WTC11 (cell line): Measurements from ENCODE around the gene CAPSL. TPM values are rescaled to one million over a fixed set of nuclear protein-coding genes. Genes with fewer than 3 reads are reported as not detected.

ENCODE experiments used
- ATAC-seq: fragments of 200-7000 bp; cut with Tn5 transposase; 2 replicates; pipeline ENCODE4 v1.10.0; 2021; ENCODE audit warnings: mild to moderate bottlenecking, moderate library complexity
- CTCF ChIA-PET: fragments of 300-600 bp; sonication (Branson Sonifier 250); formaldehyde crosslinking; loops from one replicate; lab custom pipeline; 2021; ENCODE audit warnings: antibody characterized with exemption; lab: Charles Lee
- POLR2A ChIA-PET: fragments of 350-600 bp; sonication (Branson Sonifier 250); formaldehyde crosslinking; loops from one replicate; lab custom pipeline; 2021; ENCODE audit warnings: antibody characterized with exemption; lab: Charles Lee
- DNase-seq: peaks from one replicate; pipeline ENCODE4 v3.0.0; 2021; ENCODE audit warnings: low spot score
- H3K27ac Mint-ChIP-seq: 2 replicates; pipeline ENCODE4 v1.8.0; 2021; ENCODE audit warnings: mixed read lengths
- H3K27me3 Mint-ChIP-seq: 2 replicates; pipeline ENCODE4 v1.8.0; 2021; ENCODE audit warnings: low read depth, mild to moderate bottlenecking, moderate library complexity, mixed read lengths
- H3K36me3 Mint-ChIP-seq: 2 replicates; pipeline ENCODE4 v1.8.0; 2021; ENCODE audit warnings: mixed read lengths
- H3K4me1 Mint-ChIP-seq: 2 replicates; pipeline ENCODE4 v1.8.0; 2022; ENCODE audit warnings: mixed read lengths
- H3K4me3 Mint-ChIP-seq: 2 replicates; pipeline ENCODE4 v1.8.0; 2021; ENCODE audit warnings: mild to moderate bottlenecking, moderate library complexity, mixed read lengths
- H3K9me3 Mint-ChIP-seq: 2 replicates; pipeline ENCODE4 v1.8.0; 2021; ENCODE audit warnings: mixed read lengths
- CREB1 ChIP-seq: sonication (generic); formaldehyde crosslinking; IDR thresholded peaks from 2 replicates; pipeline ENCODE4 v1.8.0; 2023; ENCODE audit warnings: mild to moderate bottlenecking, missing genetic modification reagents
- CREM ChIP-seq: sonication (generic); formaldehyde crosslinking; IDR thresholded peaks from 2 replicates; pipeline ENCODE4 v1.8.1; 2022; ENCODE audit warnings: mild to moderate bottlenecking, missing genetic modification reagents, moderate library complexity
- CTCF ChIP-seq: fragments of 200-600 bp; IDR thresholded peaks from 2 replicates; pipeline ENCODE4 v1.8.0; 2022; ENCODE audit warnings: antibody characterized with exemption
- FOXP1 ChIP-seq: sonication (generic); formaldehyde crosslinking; IDR thresholded peaks from 2 replicates; pipeline ENCODE4 v1.8.0; 2022; ENCODE audit warnings: missing genetic modification reagents, mild to moderate bottlenecking, moderate library complexity, borderline replicate concordance
- FOXP4 ChIP-seq: sonication (generic); formaldehyde crosslinking; IDR thresholded peaks from 2 replicates; pipeline ENCODE4 v1.8.0; 2022; ENCODE audit warnings: mild to moderate bottlenecking, missing genetic modification reagents
- HMGXB4 ChIP-seq: sonication (generic); formaldehyde crosslinking; IDR thresholded peaks from 2 replicates; pipeline ENCODE4 v1.8.1; 2023; ENCODE audit warnings: mild to moderate bottlenecking, moderate library complexity, missing genetic modification reagents
- IRF1 ChIP-seq: sonication (generic); formaldehyde crosslinking; IDR thresholded peaks from 2 replicates; pipeline ENCODE4 v1.8.0; 2023; ENCODE audit warnings: missing genetic modification reagents
- IRF2 ChIP-seq: sonication (generic); formaldehyde crosslinking; IDR thresholded peaks from 2 replicates; pipeline ENCODE4 v1.8.0; 2022; ENCODE audit warnings: low read depth, missing genetic modification reagents, borderline replicate concordance
- JAZF1 ChIP-seq: fragments of 250-450 bp; sonication (Bioruptor Pico); IDR thresholded peaks from 2 replicates; pipeline ENCODE4 v1.9.0; 2021; ENCODE audit warnings: moderate library complexity, mild to moderate bottlenecking, inconsistent platforms
- MAX ChIP-seq: sonication (generic); formaldehyde crosslinking; IDR thresholded peaks from 2 replicates; pipeline ENCODE4 v1.8.0; 2022; ENCODE audit warnings: mild to moderate bottlenecking, missing genetic modification reagents
- MLX ChIP-seq: sonication (generic); formaldehyde crosslinking; IDR thresholded peaks from 2 replicates; pipeline ENCODE4 v1.8.1; 2023; ENCODE audit warnings: mild to moderate bottlenecking, missing genetic modification reagents, moderate library complexity
- NFE2L1 ChIP-seq: sonication (generic); formaldehyde crosslinking; IDR thresholded peaks from 2 replicates; pipeline ENCODE4 v1.8.1; 2023; ENCODE audit warnings: missing genetic modification reagents
- NR2C2 ChIP-seq: sonication (generic); formaldehyde crosslinking; IDR thresholded peaks from 2 replicates; pipeline ENCODE4 v1.8.0; 2022; ENCODE audit warnings: mild to moderate bottlenecking, missing genetic modification reagents
- RORB ChIP-seq: fragments of 250-450 bp; sonication (Bioruptor Pico); IDR thresholded peaks from 2 replicates; pipeline ENCODE4 v1.9.0; 2021; ENCODE audit warnings: mild to moderate bottlenecking
- SMAD3 ChIP-seq: sonication (generic); formaldehyde crosslinking; IDR thresholded peaks from 2 replicates; pipeline ENCODE4 v1.8.0; 2022; ENCODE audit warnings: missing genetic modification reagents, mild to moderate bottlenecking, borderline replicate concordance
- SMAD4 ChIP-seq: sonication (generic); formaldehyde crosslinking; IDR thresholded peaks from 2 replicates; pipeline ENCODE4 v1.8.0; 2022; ENCODE audit warnings: mild to moderate bottlenecking, missing genetic modification reagents
- SOX15 ChIP-seq: fragments of 250-450 bp; sonication (Bioruptor Pico); IDR thresholded peaks from 2 replicates; pipeline ENCODE4 v1.9.0; 2021; ENCODE audit warnings: mild to moderate bottlenecking
- TEAD1 ChIP-seq: sonication (generic); formaldehyde crosslinking; IDR thresholded peaks from 2 replicates; pipeline ENCODE4 v1.8.0; 2022; ENCODE audit warnings: mild to moderate bottlenecking, missing genetic modification reagents
- USF2 ChIP-seq: sonication (generic); formaldehyde crosslinking; IDR thresholded peaks from 2 replicates; pipeline ENCODE4 v1.8.1; 2023; ENCODE audit warnings: mild to moderate bottlenecking, missing genetic modification reagents, moderate library complexity
- ZBTB21 ChIP-seq: sonication (generic); formaldehyde crosslinking; IDR thresholded peaks from 2 replicates; pipeline ENCODE4 v1.8.1; 2023; ENCODE audit warnings: mild to moderate bottlenecking, missing genetic modification reagents, borderline replicate concordance
- ZNF121 ChIP-seq: sonication (generic); formaldehyde crosslinking; IDR thresholded peaks from 2 replicates; pipeline ENCODE4 v1.8.0; 2023; ENCODE audit warnings: missing genetic modification reagents
- ZNF219 ChIP-seq: sonication (generic); formaldehyde crosslinking; IDR thresholded peaks from 2 replicates; pipeline ENCODE4 v1.8.0; 2023; ENCODE audit warnings: missing genetic modification reagents, mild to moderate bottlenecking, borderline replicate concordance
- total RNA-seq: library from RNA; stranded (reverse); gene quantifications from 3 replicates; pipeline ENCODE4 v1.2.3, GENCODE V29; 2021

The CAPSL gene
- total RNA-seq, 1 experiment from 2014 or later, result not detected

GRCh38 chr5:35939639-35940038, 1.2 kb upstream of the CAPSL start:
- Mint-ChIP-seq H3K27ac (no peak overlapping the region), H3K36me3 (no peaks in the 10 kb centered on the region), H3K9me3 (peaks cover 4% of the 10 kb centered on the region; the same call in 1 of the 2 replicates), H3K4me1 (no peaks in the 10 kb centered on the region), H3K27me3 (peaks cover 3% of the 10 kb centered on the region), H3K4me3 (no peak overlapping the region)
- ATAC-seq, result no peak
- DNase-seq, result no peak
- TF ChIP-seq JAZF1 (CRISPR knock-in tag), result no peak
- ChIA-PET CTCF (no interaction called here), POLR2A (no interaction called here)

GRCh38 chr5:35926389-35927051, 11.9 kb downstream of the CAPSL start:
- no peak overlapping the region for H3K27ac Mint-ChIP-seq
- H3K9me3 Mint-ChIP-seq, result no peaks in the 10 kb centered on the region
- peak overlapping the region; percentile 39 for H3K4me3 Mint-ChIP-seq
- POLR2A ChIA-PET, result no interaction called here
- DNase-seq (peak; percentile 58), ATAC-seq (peak; percentile 85)
- TF ChIP-seq IRF2 (no peak), CTCF (peak; percentile 93)
- H3K27me3 Mint-ChIP-seq, result peaks cover 73% of the 10 kb centered on the region
- no peaks in the 10 kb centered on the region for H3K36me3 Mint-ChIP-seq
- CTCF ChIA-PET, result interaction anchor here (0.5 to 3.3 kb wide), 31 partner anchors 12 to 697 kb away, joined by 3 to 52 read pairs (median 4); partner anchors contain the start of genes CAPSL, LMBRD2, PRLR and SPEF2
- H3K4me1 Mint-ChIP-seq, result peaks cover 10% of the 10 kb centered on the region

- no peak overlapping the region for H3K27ac Mint-ChIP-seq
- ATAC-seq, result peak; percentile 85
- no peaks in the 10 kb centered on the region for H3K36me3 Mint-ChIP-seq
- H3K9me3 Mint-ChIP-seq, result peaks cover 4% of the 10 kb centered on the region; the same call in 1 of the 2 replicates
- peaks cover 10% of the 10 kb centered on the region for H3K4me1 Mint-ChIP-seq
- DNase-seq, result peak; percentile 77
- ChIA-PET POLR2A (no interaction called here), CTCF (interaction anchor here (0.6 to 3.3 kb wide), 24 partner anchors 9 to 489 kb away, joined by 3 to 52 read pairs (median 4); partner anchors contain the start of genes CAPSL, SPEF2 and UGT3A1)
- peaks cover 83% of the 10 kb centered on the region for H3K27me3 Mint-ChIP-seq
- 0 out of 2 replicates have a peak overlapping the region, but pooled peaks have one; percentile 14 for H3K4me3 Mint-ChIP-seq
- TF ChIP-seq TEAD1 (peak; percentile 68; the same call in 1 of the 2 replicates), SOX15 (no peak), IRF1 (CRISPR knock-in tag) (no peak), USF2 (CRISPR knock-in tag) (peak; percentile 61), ZNF121 (CRISPR knock-in tag) (no peak), NFE2L1 (0 out of 2 replicates have a peak, but pooled peaks have one; percentile 30), FOXP1 (peak; percentile 63; the same call in 1 of the 2 replicates), ZBTB21 (CRISPR knock-in tag) (no peak; the same call in 1 of the 2 replicates), NR2C2 (no peak), CREM (CRISPR knock-in tag) (no peak), SMAD4 (CRISPR knock-in tag) (no peak), FOXP4 (0 out of 2 replicates have a peak, but pooled peaks have one; percentile 38), IRF2 (no peak), ZNF219 (peak; percentile 41; the same call in 1 of the 2 replicates), HMGXB4 (peak; percentile 62; the same call in 1 of the 2 replicates), MLX (CRISPR knock-in tag) (no peak), MAX (CRISPR knock-in tag) (peak; percentile 85), SMAD3 (no peak), RORB (CRISPR knock-in tag) (no peak), CREB1 (CRISPR knock-in tag) (no peak)
These were observed 13.3 kb downstream of the CAPSL start for GRCh38 chr5:35924950-35925722.
